GM19043 (cell line): ENCODE results near the gene ZNF576.
"Not testable (repeated sequence)": the region's sequence is repeated elsewhere in the genome, so short reads cannot be mapped to it uniquely, and the experiment has no call there.

Experiments
- ATAC-seq: cut with Tn5 transposase; IDR thresholded peaks from one replicate; pipeline ENCODE4 v1.9.1; 2021; ENCODE audit warnings: low read depth; ENCODE audit not compliant: unreplicated experiment

ZNF576 gene

DNA sequence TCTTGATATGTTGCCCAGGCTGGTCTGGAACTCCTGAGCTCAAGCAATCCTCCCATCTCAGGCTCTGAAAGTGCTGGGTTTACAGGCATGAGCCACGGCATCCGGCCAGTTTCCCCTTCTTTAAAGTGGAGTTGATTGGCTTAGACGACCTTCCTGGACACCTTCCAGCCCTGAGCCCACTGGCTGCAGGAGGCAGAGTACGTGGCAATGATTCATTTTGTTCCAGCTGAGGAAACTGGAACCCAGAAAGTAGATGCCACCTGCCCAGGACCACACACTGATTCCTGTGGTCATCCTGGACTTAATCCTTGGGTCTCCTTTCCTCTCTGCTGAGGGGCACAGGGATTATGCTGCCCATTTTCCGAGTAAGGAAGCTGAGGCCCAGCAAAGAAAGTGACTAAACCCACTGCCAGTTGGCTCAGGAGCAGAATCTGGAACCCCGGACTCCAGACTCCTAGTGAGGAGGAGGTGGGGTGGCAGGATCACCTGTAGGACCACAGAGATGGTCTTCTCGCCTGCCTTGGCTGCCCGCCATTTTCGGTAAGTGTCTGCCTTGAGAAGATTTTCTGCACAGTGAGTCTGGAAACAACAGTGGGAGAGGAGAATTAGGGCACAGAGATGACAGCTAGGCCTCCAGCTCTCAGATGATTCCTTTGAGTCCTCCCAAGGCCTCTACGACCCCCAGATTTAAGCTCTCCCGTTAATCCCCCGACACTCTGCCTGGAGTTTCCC lies 21.8 kb upstream of the ZNF576 start:
- ATAC-seq = no peak

DNA sequence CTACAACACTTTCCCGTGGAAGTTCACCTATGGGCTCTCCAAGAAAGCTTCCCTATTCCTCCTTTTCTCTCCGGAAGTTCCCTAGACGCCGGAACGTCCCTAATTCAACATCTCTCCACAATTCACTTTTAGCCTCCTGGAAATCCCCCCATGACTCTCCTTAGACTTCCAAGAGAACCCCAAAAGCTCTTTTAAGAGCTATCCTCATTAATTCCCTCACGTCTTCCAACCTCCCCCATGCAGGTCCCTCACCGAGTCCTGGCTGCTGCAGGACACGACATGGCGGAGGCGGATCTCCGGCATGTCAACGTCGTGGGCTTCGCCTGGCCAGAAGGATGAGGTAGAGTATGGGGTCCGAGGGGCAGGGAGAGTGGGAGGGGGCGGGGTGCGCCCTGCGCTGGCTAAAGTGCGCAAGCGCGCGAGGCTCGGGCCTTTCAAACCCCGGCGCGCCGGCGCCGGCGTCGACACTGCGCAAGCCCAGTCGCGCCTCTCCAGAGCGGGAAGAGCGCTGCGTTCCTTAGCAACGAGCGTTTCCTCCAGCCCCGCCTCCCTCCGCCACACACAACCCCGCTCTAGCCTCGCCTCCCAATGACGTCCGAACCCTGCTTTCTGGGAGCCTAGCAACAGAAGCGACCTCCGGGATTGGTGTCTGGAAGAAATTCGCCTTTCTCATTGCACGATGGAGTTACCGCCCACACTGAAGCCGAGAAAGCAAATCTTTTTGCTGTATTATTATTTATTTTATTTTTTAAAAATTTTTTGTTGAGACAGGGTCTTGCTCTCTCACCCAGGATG lies 21.0 kb upstream of the ZNF576 start, which contains the start of the genes PINLYP and XRCC1:
TSS of gene PINLYP (plus strand) at position 646 of the 795 bp plus-strand sequence. CDS start 1,391 bp downstream, outside the sequence.
TSS of gene XRCC1 (minus strand) at position 372 of the 795 bp plus-strand sequence. CDS start at position 303, 69 bp downstream.
- peak; percentile 97 for ATAC-seq

DNA sequence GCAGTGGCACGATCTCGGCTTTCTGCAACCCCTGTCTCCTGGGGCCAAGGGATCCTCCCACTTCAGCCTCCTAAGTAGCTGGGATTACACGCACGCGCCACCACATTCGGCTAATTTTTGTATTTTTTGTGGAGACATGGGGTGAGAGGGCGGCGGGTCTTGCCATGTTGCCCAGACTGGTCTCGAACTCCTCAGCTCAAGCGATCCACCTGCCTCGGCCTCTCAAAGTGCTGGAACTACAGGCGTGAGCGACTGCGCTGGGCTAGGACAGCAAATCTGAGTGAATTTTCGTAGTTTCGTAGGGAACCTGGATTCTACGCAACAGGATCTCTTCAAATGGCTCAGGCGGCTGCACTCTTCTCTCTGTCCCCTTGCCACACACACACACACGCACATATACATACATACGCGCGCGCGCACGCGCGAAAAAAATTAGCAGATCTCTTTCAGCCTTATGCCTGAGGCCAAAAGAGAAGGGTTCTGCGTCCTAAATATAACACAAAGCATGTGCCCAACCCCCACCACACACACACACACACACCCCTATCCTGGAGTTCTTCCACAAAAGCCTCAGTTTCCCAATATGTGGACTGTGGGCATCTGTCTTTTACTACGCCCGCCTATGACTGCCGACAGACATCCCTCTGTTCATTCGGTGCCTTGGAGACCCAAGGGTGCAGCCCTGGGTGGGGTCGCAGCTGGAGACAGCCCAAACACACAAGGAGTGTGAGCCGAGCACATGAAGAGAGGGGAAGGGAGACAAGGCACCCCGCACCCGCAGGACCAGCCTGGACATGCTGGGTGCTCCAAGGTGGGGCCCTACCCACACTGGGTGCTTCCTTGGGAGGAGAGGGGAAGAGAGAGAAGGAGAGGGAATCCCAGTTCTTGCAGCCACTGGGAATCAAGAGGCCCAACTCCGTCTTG lies 20.2 kb upstream of the ZNF576 start:
- ATAC-seq = no peak

DNA sequence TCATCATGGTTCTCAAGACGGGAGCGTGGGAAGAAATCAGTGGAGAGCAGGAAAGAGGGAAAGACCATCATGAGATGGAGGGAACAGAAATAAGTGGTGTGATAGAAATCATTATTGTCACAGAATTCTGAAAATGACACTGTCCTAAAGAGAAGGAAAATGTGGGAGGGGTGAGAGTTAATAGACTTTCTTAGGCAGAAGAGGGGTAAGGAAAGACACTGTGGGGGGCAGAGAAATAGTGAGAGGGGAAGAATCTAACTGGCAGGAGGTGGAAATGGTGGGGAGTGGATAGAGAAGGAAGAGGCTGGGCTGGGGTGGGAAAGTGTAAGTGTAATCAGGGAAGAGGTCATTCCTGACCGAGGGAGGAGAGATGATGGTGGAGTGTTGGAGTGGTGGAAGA lies 17.6 kb upstream of the ZNF576 start:
- no peak for ATAC-seq

DNA sequence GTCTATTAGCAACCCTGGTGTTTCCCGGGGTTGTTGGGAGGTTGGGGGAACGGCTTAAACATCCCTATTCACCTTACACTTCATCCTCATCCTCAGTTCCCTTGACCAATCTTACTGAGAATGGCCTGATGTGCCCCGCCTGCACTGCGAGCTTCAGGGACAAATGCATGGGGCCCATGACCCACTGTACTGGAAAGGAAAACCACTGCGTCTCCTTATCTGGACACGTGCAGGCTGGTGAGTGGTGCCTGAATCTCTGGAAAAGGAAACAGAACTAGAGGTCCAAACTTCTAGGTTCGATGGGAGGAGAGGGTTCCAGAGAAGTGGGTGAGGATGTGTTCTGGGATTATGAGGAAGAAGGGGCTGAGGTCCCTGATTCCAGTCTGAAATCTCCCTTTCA lies 14.9 kb upstream of the ZNF576 start:
- no peak for ATAC-seq

DNA sequence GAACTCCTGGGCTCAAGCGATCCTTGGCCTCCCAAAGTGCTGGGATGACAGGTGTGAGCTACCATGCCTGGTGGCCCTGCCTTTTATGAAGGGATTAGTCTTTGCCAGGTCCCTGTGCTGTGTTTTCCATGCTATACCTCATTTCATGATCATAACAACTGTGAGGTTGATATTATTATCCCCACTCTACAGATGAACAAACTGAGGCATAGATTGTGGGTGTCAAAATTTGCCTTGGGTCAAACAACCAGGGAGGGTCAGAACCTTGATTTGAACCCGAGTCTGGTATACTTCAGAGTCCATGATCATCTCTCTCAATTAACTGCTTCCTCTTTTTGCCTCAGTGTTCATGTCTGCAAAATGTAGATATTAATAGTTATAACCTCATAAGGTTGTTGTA lies 13.9 kb upstream of the ZNF576 start:
- ATAC-seq = no peak

DNA sequence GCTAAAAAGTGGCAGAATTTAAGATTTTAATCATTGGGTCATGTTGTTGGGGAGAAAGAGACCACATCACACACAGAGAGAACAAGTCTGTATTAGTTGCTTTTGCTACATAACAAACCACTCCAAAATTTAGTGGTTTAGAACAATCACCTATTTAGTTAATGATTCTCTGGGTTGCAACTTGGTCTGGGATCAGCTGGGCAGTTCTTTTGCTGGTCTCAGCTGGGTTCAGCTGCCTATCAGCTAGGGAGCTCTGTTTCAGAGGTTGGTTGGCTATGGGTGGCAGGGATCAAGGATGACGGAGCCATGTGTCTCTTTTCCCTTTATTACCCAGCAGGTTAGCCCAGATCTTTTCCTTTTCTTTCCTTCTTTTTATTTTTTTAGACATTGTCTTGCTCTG lies 11.9 kb upstream of the ZNF576 start:
- ATAC-seq = no peak

DNA sequence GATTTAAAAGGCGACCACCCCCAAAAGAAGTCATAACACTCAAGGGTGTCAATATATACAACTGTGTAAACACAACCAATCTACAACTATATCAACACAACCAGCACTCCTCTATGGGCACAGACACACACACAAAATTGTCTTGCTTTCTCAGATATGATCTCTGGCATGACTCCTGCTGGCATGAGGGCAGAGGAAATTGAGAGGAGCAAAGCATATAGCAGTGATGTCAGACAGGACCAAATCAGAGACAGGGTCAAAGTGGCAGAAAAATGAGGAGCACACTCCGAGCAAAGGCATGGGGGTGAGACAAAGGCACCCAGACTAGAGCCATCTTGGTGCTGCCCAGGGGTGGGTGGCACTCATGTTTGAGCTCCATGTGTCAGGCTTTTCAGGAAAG lies 10.0 kb upstream of the ZNF576 start:
- ATAC-seq = no peak

DNA sequence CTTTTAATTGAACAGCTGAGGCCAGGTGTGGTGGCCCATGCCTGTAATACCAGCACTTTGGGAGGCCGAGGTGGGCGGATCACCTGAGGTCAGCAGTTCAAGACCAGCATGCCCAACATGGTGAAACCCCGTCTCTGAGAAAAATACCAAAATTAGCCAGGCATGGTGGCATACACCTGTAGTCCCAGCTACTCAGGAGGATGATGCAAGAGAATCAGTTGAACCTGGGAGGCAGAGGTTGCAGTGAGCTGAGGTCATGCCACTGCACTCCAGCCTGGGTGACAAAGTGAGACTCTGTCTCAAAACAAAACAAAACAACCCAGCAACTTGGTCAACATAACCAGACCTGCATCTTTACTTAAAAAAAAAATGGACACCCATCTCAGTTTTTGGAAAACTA lies 9.4 kb upstream of the ZNF576 start:
- not testable (repeated sequence) for ATAC-seq

DNA sequence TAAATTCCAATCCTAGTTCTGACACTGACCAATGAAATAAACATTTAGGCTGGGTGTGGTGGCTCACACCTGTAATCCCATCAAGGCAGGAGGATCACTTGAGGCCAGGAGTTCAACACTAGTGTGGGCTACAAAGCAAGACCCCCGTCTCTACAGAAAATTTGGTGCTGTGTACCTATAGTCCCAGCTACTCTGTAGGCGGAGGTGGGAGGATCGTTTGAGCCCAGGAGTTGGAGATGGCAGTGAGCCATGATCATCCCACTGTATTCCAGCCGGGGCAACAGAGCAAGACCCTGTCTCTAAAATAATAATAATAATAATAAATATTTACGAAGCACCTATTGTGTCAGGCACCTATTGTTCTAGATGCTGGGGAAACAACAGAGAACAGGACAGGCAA lies 7.1 kb upstream of the ZNF576 start:
- no peak for ATAC-seq

DNA sequence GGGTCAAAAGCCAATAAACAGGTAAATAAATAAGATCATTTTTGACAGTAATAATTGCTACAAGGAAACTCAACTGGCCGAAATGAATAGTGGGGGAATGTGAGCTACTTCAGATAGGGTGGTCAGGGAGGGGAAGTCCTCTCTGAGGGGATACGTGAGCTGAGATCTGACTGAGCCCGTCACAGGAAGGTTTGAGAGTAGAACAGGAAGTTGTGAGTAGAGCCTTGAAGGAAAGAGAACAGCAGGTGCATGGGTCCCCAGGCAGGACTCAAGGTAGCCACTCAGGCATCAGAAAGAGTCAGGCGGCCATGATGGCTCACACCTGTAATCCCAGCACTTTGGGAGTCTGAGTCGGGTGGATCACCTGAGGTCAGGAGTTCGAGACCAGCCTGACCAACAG lies 6.7 kb upstream of the ZNF576 start:
- ATAC-seq = no peak

DNA sequence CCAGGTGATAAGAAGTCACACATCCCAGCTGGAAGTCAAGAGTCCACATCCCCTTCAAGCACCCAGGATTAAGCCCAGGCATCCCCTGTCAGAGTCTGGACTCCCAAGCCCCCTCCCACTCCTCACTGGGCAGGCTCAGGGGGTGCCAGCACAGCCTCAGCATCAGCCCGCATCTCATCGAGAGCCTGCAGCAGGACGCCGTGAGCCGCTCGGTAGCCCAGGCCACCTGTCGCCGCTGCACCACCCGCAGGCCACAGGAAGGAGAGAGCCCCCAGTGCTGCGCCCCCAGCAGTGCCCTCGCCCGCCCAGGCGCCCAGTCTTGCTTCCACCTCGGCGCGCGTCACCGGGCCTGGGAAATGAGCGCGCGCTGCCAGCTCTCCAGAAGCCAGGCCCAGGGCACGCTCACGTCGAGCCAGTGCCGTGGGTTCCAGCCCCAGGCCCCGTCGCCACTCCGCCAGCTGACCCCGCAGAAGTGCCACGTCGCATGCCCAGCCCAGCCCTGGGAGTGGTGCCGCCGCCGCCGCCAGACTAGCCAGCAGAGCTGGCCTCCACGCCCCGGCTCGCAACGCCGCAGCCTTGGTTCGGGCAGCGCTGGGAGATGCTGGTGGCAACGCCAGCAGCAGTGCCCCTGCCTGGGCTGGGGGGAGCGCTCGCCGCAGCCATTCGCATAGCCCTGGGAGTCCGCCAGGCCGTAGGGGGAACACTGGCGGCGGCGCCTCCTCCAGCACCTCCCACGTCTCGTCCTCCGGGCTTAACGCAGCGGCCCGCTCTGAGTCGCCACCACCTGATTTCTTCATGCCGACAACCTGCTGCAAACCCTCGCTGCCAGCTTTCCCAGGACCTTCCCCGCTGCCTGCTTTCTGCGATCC lies 4.3 kb upstream of the ZNF576 start:
- ATAC-seq = no peak

DNA sequence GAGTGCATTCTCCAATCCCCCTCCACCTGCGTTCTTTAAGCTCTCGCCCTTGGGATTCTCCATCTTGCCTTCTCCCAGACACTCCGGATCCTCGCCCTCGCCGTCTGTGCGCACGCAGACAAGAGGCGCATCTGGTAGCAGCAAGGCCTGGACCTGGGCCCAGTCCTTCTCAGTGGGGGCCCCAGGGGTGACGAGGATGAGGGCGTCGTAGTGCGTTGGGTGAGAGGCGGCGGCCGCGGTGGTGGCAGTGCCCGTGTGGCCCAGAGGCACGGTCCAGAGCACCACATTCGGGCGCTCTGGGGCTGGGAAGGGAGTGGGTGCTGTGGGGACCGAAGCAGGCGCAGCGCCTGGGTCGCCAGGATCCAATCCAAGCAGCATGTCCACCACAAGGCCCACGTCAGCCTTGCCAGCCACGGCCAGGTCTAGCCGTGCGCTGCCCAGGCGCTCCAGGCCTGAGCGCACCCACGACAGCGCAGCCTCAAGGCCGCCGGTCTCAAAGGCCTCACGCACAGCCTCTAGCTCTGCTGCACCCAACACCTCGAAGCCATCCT lies 3.5 kb upstream of the ZNF576 start:
- no peak for ATAC-seq

DNA sequence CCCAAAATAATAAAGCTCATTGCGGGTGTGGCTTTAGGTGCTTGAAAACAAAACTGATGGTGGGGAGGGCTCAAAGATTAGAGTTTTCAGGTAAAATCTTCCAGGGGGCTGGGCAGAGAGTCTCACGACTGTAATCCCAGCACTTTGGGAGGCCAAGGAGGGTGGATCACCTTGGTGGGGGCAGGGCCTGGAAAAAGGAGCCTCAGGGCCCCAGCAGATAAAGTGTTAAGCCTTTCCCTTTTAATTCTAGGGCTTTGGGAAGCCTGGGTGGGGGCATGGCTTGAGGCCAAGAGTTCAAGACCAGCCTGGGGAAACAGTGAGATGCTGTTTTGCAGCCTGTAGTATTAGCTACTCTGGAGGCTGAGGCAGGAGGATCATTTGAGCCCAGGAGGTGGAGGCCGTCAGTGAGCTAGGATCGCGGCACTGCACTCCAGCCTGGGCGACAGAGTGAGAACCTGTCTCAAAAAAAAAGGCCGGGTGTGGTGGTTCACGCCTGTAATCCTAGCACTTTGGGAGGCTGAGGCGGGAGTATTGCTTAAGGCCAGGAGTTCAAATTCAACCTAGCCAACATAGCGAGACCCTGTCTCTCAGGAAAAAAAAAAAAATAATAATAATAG lies 2.2 kb upstream of the ZNF576 start:
- ATAC-seq = no peak

DNA sequence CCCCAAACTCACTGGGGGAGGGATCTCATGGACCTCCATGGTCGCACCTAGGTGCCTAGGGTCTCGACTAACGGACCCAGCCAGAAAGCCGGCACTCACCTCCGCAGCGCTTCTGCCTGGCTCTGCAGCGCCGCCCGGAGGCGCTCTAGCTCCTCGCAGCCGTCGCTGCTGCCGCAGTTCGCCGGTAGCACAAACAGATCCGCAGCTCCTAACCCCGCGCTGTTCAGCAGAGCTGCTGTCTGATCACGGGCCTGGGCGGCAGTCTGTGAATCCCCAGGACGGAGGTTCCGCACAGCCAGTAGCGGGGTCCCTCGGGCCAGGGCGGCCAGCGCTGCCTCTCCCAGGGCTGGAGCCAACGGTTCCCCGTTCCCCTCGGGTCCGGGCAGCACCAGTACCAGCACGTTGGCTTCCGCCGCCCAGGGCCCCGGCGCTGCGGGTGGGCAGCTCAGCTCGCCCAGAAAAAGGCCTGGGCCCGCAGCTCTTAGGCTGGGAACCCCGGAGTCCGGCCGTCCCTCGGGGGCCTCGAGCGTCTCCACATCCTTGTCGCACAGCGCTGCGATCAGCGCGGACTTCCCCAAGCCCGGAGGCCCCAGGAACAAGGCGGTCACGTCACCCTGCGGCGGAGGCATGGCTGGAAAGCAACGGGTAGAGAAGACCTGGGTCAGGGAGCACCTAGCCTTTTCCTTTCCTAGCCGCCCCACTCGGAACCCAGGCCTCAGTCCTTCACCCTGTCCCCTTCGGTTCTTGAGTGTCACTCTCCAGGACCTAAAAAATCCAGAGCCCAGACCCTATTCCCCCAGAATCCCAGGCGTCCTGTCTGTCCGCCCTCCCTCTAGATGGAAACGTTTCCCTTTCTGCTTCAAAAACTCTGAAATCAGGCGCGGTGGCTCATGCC lies 1.4 kb upstream of the ZNF576 start:
- no peak for ATAC-seq

DNA sequence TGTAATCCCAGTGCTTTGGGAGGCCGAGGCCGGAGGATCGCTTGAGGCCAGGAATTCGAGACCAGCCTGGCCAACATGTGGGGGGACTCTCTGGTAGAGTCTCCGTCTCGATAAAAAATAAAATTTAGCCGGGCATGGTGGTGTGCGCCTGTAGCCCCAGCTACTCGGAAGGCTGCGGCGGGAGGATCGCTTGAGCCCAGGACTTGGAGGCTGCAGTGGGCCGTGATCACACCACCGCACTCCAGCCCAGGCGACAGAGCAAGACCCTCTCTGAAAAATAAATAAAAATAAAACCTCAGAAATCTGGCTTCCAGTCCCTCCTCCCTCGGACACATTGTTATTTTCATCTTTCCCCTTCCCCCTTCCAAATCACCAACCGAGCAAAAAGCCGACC lies 793 bp upstream of the ZNF576 start:
- no peak for ATAC-seq

DNA sequence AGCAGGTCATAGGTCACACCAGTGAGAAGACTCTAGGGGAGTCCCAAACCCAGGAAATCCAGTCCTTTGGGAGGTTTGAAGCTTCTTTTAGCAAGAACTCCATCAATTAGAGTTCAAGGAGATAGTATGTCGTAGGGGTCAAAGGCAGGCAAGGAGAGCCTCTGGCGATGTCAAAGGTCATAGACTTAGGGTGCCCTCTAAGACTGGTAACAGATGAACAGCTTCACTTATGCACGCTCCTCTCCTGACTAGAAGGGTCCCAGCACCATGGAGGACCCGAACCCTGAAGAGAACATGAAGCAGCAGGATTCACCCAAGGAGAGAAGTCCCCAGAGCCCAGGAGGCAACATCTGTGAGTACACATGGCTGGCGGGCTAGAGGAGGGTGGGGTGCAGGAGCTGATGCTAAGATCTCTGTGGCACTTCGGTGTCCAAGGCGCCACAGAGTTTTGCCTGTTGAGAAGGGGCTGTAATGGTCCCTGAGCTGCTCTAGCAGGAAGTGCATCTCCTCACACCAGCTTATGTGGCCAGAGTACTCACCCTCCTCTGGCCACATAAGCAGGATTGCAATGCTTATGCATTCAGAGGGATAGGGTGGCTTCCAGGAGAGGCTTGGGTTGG lies 557 bp downstream of the ZNF576 start:
- ATAC-seq = no peak

DNA sequence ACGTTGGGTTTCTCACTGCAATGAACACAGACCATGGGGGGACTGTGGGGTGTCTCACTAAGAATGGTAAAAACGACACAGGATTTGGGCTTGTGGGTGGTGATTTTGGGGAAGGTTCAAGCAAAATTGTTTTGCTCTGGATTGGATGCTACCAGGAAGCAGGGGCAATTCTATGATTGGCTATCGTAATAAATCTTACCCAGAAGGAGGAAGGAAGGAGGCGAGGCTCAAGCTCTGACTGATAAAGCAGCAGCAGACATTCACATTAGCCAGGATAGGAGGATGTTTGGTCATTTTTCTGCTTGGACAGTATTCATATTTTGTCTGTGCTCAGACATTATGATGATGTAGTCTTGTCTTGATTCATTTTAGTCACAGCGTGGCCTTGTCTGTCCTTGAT lies 1.5 kb downstream of the ZNF576 start:
- no peak for ATAC-seq
